ENCODE data around the gene VMAC.

GRCh38 chr19:5931251-5931650 lies 26.6 kb downstream of the VMAC start:
- TF ChIP-seq TAF1 (IDR thresholded peaks at IDR 0.05; ENCODE audit: low read depth, low read length) (no peak), CTCF (IDR thresholded peaks at IDR 0.05; ENCODE audit: control extremely low read depth in 1 of 3, insufficient read depth in 1 of 3, low read depth in 1 of 3, low read length in 3 of 3) (no peak), ATF3 (IDR thresholded peaks at IDR 0.05; ENCODE audit: insufficient read depth, low read depth, low read length) (no peak), ZNF274 (IDR thresholded peaks at IDR 0.05; ENCODE audit: borderline replicate concordance, extremely low read depth, low read length) (no peak), POLR2A (IDR thresholded peaks at IDR 0.05; ENCODE audit: control extremely low read depth in 1 of 2, low read depth in 2 of 2, low read length in 2 of 2) (no peak), CHD1 (IDR thresholded peaks at IDR 0.05; ENCODE audit: low read depth, low read length) (no peak), PHF8 (conservative IDR thresholded peaks at IDR 0.05; ENCODE audit: low read depth, low read length) (no peak), SUZ12 (IDR thresholded peaks at IDR 0.05; ENCODE audit: low read length) (no peak)
